ENCODE results near the gene ALG1.

Gene ALG1

GRCh38 chr16:5025171-5025632 is 46.4 kb upstream of the ALG1 start:
- Histone ChIP-seq H3K9me3 (replicated peaks; ENCODE audit: insufficient read depth, low read length) (no peaks in the 10 kb centered on the region), H3K27me3 (replicated peaks; ENCODE audit: insufficient read depth, low read length) (peaks cover 36% of the 10 kb centered on the region), H3K27ac (ENCODE audit: low read length) (no peak overlapping the region), H4K20me1 (ENCODE audit: insufficient read depth, low read length) (no peaks in the 10 kb centered on the region), H3K9me2 (replicated peaks; ENCODE audit: insufficient read depth, low read length) (no peaks in the 10 kb centered on the region), H3K4me2 (ENCODE audit: low read depth, low read length) (no peak overlapping the region), H3K4me3 (ENCODE audit: low read length) (no peak overlapping the region), H3K9ac (ENCODE audit: low read length) (no peak overlapping the region), H3F3A (ENCODE audit: insufficient read depth, low read length) (no peaks in the 10 kb centered on the region), H2AFZ (ENCODE audit: low read length) (no peak overlapping the region), H3K36me3 (replicated peaks; ENCODE audit: insufficient read depth, low read length) (no peaks in the 10 kb centered on the region), H3K4me1 (ENCODE audit: low read length) (no peaks in the 10 kb centered on the region), H3K79me2 (ENCODE audit: low read length) (no peaks in the 10 kb centered on the region)
- TF ChIP-seq EZH2 (optimal IDR thresholded peaks at IDR 0.05; ENCODE audit: low read depth, low read length) (no peak), CTCF (IDR thresholded peaks at IDR 0.05; ENCODE audit: low read length) (0 out of 2 replicates have a peak, but pooled peaks have one; percentile 8)
- no peak for DNase-seq

GRCh38 chr16:5026664-5027063 is 45.0 kb upstream of the ALG1 start:
- DNase-seq: no peak
- H3K9me2 ChIP-seq (replicated peaks; ENCODE audit: insufficient read depth, low read length): no peaks in the 10 kb centered on the region
- no peaks in the 10 kb centered on the region for H3K9me3 ChIP-seq (replicated peaks; ENCODE audit: insufficient read depth, low read length)
- no peak overlapping the region for H3K4me3 ChIP-seq (ENCODE audit: low read length)
- no peaks in the 10 kb centered on the region for H3F3A ChIP-seq (ENCODE audit: insufficient read depth, low read length)
- no peak overlapping the region for H3K4me2 ChIP-seq (ENCODE audit: low read depth, low read length)
- H3K27ac ChIP-seq (ENCODE audit: low read length): no peak overlapping the region
- H3K4me1 ChIP-seq (ENCODE audit: low read length): no peaks in the 10 kb centered on the region
- no peak overlapping the region for H2AFZ ChIP-seq (ENCODE audit: low read length)
- no peaks in the 10 kb centered on the region for H3K79me2 ChIP-seq (ENCODE audit: low read length)
- H3K27me3 ChIP-seq (replicated peaks; ENCODE audit: insufficient read depth, low read length): peaks cover 21% of the 10 kb centered on the region
- H3K9ac ChIP-seq (ENCODE audit: low read length): no peak overlapping the region
- no peaks in the 10 kb centered on the region for H3K36me3 ChIP-seq (replicated peaks; ENCODE audit: insufficient read depth, low read length)
- no peaks in the 10 kb centered on the region for H4K20me1 ChIP-seq (ENCODE audit: insufficient read depth, low read length)
- TF ChIP-seq CTCF (IDR thresholded peaks at IDR 0.05; ENCODE audit: low read length): no peak
- TF ChIP-seq EZH2 (optimal IDR thresholded peaks at IDR 0.05; ENCODE audit: low read depth, low read length): no peak
- TF ChIP-seq EZH2phosphoT487 (IDR thresholded peaks at IDR 0.05; ENCODE audit: low read length): no peak

GRCh38 chr16:5027086-5027485 is 44.6 kb upstream of the ALG1 start:
- DNase-seq: no peak
- TF ChIP-seq CTCF (IDR thresholded peaks at IDR 0.05; ENCODE audit: low read length): no peak
- no peak for TF ChIP-seq EZH2phosphoT487 (IDR thresholded peaks at IDR 0.05; ENCODE audit: low read length)
- no peak for TF ChIP-seq EZH2 (optimal IDR thresholded peaks at IDR 0.05; ENCODE audit: low read depth, low read length)

More at GRCh38 chr16:5027086-5027485, 44.6 kb upstream of the ALG1 start:
- H3K9me3 ChIP-seq (replicated peaks; ENCODE audit: insufficient read depth, low read length): no peaks in the 10 kb centered on the region
- H3K4me1 ChIP-seq (ENCODE audit: low read length): no peaks in the 10 kb centered on the region
- no peak overlapping the region for H3K9ac ChIP-seq (ENCODE audit: low read length)
- no peaks in the 10 kb centered on the region for H3K36me3 ChIP-seq (replicated peaks; ENCODE audit: insufficient read depth, low read length)
- peaks cover 17% of the 10 kb centered on the region for H3K27me3 ChIP-seq (replicated peaks; ENCODE audit: insufficient read depth, low read length)
- H2AFZ ChIP-seq (ENCODE audit: low read length): no peak overlapping the region
- no peak overlapping the region for H3K4me2 ChIP-seq (ENCODE audit: low read depth, low read length)
- no peaks in the 10 kb centered on the region for H4K20me1 ChIP-seq (ENCODE audit: insufficient read depth, low read length)
- H3K9me2 ChIP-seq (replicated peaks; ENCODE audit: insufficient read depth, low read length): no peaks in the 10 kb centered on the region
- H3K27ac ChIP-seq (ENCODE audit: low read length): no peak overlapping the region
- no peaks in the 10 kb centered on the region for H3K79me2 ChIP-seq (ENCODE audit: low read length)
- H3F3A ChIP-seq (ENCODE audit: insufficient read depth, low read length): no peaks in the 10 kb centered on the region
- H3K4me3 ChIP-seq (ENCODE audit: low read length): no peak overlapping the region
